Measurements from ENCODE around the gene C2CD4D.

The C2CD4D gene

GRCh38 chr1:151833172-151833900 is 6.3 kb downstream of the C2CD4D start:
- no peak for DNase-seq (ENCODE audit: low spot score)

GRCh38 chr1:151832318-151832980 is 7.2 kb downstream of the C2CD4D start:
- DNase-seq (ENCODE audit: low spot score), result no peak

- DNase-seq (ENCODE audit: low spot score), result no peak
Measured at GRCh38 chr1:151831605-151832004, 8.0 kb downstream of the C2CD4D start, which contains the start of gene RORC. Gene RORC (minus strand): TSS chr1:151831802. CDS start chr1:151831764, 38 bp downstream.

GRCh38 chr1:151831256-151831591 is 8.4 kb downstream of the C2CD4D start:
- no peak for DNase-seq (ENCODE audit: low spot score)

- no peak for DNase-seq (ENCODE audit: low spot score)
Measured at GRCh38 chr1:151830055-151830454, 9.6 kb downstream of the C2CD4D start.

GRCh38 chr1:151829352-151830046 is 10.1 kb downstream of the C2CD4D start:
- no peak for DNase-seq (ENCODE audit: low spot score)

- DNase-seq (ENCODE audit: low spot score), result peak; percentile 15
Measured at GRCh38 chr1:151828921-151829320, 10.7 kb downstream of the C2CD4D start.

GRCh38 chr1:151827853-151828252 is 11.8 kb downstream of the C2CD4D start:
- no peak for DNase-seq (ENCODE audit: low spot score)

- DNase-seq (ENCODE audit: low spot score), result no peak
Measured at GRCh38 chr1:151825751-151826660, 13.6 kb downstream of the C2CD4D start.

- no peak for DNase-seq (ENCODE audit: low spot score)
Measured at GRCh38 chr1:151825204-151825603, 14.4 kb downstream of the C2CD4D start.

GRCh38 chr1:151823175-151823574 is 16.4 kb downstream of the C2CD4D start:
- no peak for DNase-seq (ENCODE audit: low spot score)

- DNase-seq (ENCODE audit: low spot score), result no peak
Measured at GRCh38 chr1:151822404-151822803, 17.2 kb downstream of the C2CD4D start.

- no peak for DNase-seq (ENCODE audit: low spot score)
Measured at GRCh38 chr1:151820940-151821339, 18.7 kb downstream of the C2CD4D start.

GRCh38 chr1:151819976-151820623 is 19.5 kb downstream of the C2CD4D start:
- DNase-seq (ENCODE audit: low spot score), result no peak

- DNase-seq (ENCODE audit: low spot score), result no peak
Measured at GRCh38 chr1:151819227-151819835, 20.3 kb downstream of the C2CD4D start.

- no peak for DNase-seq (ENCODE audit: low spot score)
Measured at GRCh38 chr1:151817353-151817730, 22.3 kb downstream of the C2CD4D start.

GRCh38 chr1:151816548-151817352 is 22.9 kb downstream of the C2CD4D start:
- no peak for DNase-seq (ENCODE audit: low spot score)

- DNase-seq (ENCODE audit: low spot score), result no peak
Measured at GRCh38 chr1:151815716-151816327, 23.8 kb downstream of the C2CD4D start.

GRCh38 chr1:151814971-151815545 is 24.6 kb downstream of the C2CD4D start:
- DNase-seq (ENCODE audit: low spot score), result no peak

All from kidney capillary endothelial cell (primary cell).